Measurements from ENCODE around the gene FAM227A.
"Not testable (repeated sequence)": the region's sequence is repeated elsewhere in the genome, so short reads cannot be mapped to it uniquely, and the experiment has no call there.

The FAM227A gene

GRCh38 chr22:38611559-38611958 is 44.6 kb downstream of the FAM227A start:
- DNase-seq (ENCODE audit: low read depth) = no peak

DNA sequence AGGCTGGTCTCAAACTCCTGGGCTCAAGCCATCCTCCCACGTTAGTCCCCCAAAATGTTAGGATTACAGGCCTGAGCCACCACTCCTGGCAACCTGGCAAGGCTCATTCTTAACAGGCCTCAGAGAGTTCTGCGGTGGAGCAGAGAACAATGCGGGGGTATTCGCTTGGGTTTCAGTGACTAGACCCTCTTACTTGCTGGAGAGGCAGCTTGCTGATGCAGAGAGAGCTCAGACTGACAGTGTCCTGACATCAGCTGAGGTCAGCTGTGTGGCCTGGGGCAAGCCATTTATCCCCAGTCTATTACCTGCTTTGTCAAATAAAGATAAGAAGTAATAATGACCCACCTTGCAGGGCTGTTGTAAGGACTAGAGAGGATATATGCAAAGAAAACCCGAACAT is 46.0 kb downstream of the FAM227A start:
- DNase-seq (ENCODE audit: low read depth) = no peak

GRCh38 chr22:38608992-38609750 is 47.0 kb downstream of the FAM227A start:
- no peak for DNase-seq (ENCODE audit: low read depth)

- no peak for DNase-seq (ENCODE audit: low read depth)
Observed at GRCh38 chr22:38607680-38608079, 48.5 kb downstream of the FAM227A start.

GRCh38 chr22:38602166-38602565 is 54.0 kb downstream of the FAM227A start:
- DNase-seq (ENCODE audit: low read depth) = no peak

GRCh38 chr22:38601221-38601764 is 54.9 kb downstream of the FAM227A start:
- no peak for DNase-seq (ENCODE audit: low read depth)

DNA sequence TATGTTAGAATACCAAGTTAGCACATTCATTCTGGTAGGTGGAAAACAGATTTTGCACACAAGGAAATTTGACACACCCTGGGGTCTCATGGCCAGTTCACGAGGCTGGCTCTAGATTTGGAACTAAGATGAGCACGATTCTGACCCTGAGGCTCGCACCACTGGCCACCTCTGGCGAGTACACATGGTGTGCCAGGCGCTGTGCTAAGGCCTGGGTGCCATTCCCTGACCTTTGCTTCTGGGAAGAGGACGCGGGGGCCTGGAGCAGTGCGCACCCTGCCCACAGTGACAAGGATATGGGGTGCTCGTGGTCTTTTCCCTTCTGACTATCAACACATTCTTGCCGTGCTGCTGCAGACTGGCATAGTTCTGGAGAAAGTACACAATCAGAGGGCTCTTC is 56.7 kb downstream of the FAM227A start:
- DNase-seq (ENCODE audit: low read depth) = no peak

GRCh38 chr22:38582923-38583322 is 73.3 kb downstream of the FAM227A start:
- DNase-seq (ENCODE audit: low read depth) = not testable (repeated sequence)

GRCh38 chr22:38578505-38578904 is 77.7 kb downstream of the FAM227A start:
- no peak for DNase-seq (ENCODE audit: low read depth)

DNA sequence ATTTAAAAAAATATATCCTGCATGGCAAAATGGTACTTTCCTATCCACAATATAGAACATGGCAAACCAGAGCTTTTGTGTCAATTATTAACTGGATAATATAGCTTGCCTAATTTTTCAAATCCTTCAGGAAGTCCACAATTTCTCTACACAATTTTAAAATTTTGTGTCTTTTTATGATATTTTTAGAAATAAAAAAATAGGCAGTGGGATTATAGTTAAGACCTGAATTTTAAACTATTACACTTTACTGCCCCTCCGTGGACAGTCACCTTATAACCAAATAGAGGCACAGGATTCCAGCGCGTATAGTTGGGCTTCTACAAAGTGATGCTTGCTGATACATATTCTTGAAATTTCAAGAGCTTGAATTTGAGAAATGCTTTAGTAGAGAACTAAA is 84.1 kb downstream of the FAM227A start:
- peak; percentile 19 for DNase-seq (ENCODE audit: low read depth)

DNA sequence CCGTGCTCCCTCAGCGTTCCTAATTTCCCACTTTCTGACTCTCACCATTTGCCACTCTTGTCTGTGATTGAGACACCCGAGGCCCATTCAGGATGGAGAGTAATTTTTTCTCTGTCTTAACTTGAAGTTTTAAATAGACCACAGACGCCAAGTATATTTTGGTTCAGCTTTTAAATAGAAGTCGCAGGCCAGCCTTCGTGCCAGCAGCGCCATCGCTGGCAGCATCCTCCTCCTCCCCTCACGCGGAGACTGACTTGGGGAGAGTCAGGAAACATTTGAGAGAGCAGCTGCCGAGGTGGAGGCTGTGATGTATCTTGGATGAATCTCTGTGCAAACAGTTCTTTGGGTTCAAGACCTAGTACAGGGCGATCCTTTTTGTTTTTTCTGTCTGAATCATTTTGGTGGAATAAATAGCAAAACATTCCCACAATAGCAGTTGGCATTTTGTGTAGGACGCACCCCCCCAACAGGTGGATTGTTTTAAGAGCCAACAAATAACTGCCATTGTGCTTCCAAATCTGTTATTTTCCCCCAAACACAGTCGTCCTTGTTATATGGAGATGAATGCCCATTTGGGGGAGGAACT is 85.3 kb downstream of the FAM227A start:
- peak; percentile 4 for DNase-seq (ENCODE audit: low read depth)

GRCh38 chr22:38569972-38570778 is 86.0 kb downstream of the FAM227A start, which contains the start of gene DMC1:
TSS of gene DMC1 (minus strand) at chr22:38570183. CDS start at chr22:38568256, 1,927 bp downstream.
- DNase-seq (ENCODE audit: low read depth) = peak; percentile 93

GRCh38 chr22:38569181-38569971 is 86.8 kb downstream of the FAM227A start:
- no peak for DNase-seq (ENCODE audit: low read depth)

GRCh38 chr22:38567531-38568285 is 88.5 kb downstream of the FAM227A start:
- no peak for DNase-seq (ENCODE audit: low read depth)

- DNase-seq (ENCODE audit: low read depth) = no peak
Observed at GRCh38 chr22:38566726-38567504, 89.3 kb downstream of the FAM227A start.

GRCh38 chr22:38565441-38565840 is 90.8 kb downstream of the FAM227A start:
- no peak for DNase-seq (ENCODE audit: low read depth)

- no peak for DNase-seq (ENCODE audit: low read depth)
Observed at GRCh38 chr22:38564669-38565068, 91.5 kb downstream of the FAM227A start.

DNA sequence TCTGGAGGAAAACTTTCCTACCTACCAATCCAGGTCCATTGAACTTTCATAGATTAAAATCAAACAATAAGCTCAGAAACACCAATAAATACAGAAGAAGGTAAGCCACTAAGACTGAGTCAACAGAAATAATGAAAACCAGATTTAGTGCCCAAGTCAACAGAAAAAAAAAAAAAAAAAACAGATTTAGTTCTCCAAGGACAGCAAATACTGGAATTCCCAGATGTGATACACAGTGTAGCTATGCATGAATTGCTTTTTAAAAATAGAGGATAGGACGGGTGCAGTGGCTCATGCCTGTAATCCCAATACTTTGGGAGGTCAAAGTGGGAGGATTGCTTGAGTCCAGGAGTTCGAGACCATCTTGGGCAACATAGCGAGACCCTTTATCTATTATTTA is 101.9 kb downstream of the FAM227A start:
- DNase-seq (ENCODE audit: low read depth) = no peak

- no peak for DNase-seq (ENCODE audit: low read depth)
Observed at GRCh38 chr22:38549101-38549894, 106.9 kb downstream of the FAM227A start.

All from stimulated activated CD8-positive, alpha-beta memory T cell treated with anti-CD3 and anti-CD28 coated beads, Interleukin-12 subunit alpha, Interleukin-12 subunit beta, amount 100 ng/mL, for 1 hour (primary cell).